SU-DHL-6 (cell line): ENCODE data around the gene SURF2.

Experiments
- EZH2phosphoT487 ChIP-seq: fragments of 200-600 bp; sonication (generic), shearing (Covaris generic); conservative IDR thresholded peaks from 2 replicates; pipeline ENCODE4 v1.6.1; 2018; ENCODE audit warnings: mild to moderate bottlenecking, antibody characterized with exemption, low read length, moderate library complexity, mixed read lengths
- TF ChIP-seq, protein P1 (sequence below): fragments of 200-600 bp; sonication (generic); IDR thresholded peaks from one replicate; pipeline ENCODE4 v1.5.1; 2017; ENCODE audit warnings: antibody characterized with exemption, mild to moderate bottlenecking, low read length, moderate library complexity; ENCODE audit not compliant: insufficient read depth, poor library complexity, severe bottlenecking

DNA sequence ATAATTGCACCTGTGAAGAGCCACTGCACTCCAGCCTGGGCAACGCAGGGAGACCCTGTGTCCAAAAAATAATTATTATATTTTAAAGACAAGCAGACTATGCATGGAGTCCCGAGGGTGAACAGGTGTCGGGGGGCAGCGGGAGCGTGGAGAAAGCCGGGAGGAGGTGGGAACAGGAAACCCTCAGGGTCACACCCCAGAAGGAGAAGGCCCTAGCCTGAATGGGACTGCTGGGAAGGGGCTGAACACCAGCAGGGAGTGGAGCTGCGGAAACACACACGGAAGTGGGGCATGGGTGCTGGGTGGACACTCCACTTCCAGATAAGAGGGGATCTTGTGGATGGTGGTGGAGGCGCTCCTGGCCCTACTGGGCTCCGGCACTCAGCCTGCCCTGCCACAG is 33.1 kb upstream of the SURF2 start:
- TF ChIP-seq, protein P1, sequence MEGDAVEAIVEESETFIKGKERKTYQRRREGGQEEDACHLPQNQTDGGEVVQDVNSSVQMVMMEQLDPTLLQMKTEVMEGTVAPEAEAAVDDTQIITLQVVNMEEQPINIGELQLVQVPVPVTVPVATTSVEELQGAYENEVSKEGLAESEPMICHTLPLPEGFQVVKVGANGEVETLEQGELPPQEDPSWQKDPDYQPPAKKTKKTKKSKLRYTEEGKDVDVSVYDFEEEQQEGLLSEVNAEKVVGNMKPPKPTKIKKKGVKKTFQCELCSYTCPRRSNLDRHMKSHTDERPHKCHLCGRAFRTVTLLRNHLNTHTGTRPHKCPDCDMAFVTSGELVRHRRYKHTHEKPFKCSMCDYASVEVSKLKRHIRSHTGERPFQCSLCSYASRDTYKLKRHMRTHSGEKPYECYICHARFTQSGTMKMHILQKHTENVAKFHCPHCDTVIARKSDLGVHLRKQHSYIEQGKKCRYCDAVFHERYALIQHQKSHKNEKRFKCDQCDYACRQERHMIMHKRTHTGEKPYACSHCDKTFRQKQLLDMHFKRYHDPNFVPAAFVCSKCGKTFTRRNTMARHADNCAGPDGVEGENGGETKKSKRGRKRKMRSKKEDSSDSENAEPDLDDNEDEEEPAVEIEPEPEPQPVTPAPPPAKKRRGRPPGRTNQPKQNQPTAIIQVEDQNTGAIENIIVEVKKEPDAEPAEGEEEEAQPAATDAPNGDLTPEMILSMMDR: no peak
- TF ChIP-seq EZH2phosphoT487: no peak
